Fibroblast of skin of left biceps (primary cell): ENCODE measurements around the gene HIVEP3.
"Not testable (repeated sequence)": the region's sequence is repeated elsewhere in the genome, so short reads cannot be mapped to it uniquely, and the experiment has no call there.

Experiments used
- DNase-seq, 2 experiments: peaks; one replicate each; pipeline ENCODE4 v3.0.0-alpha.2; 2013; ENCODE audit warnings: low read depth in 2 of 2

HIVEP3 gene

GRCh38 chr1:41713141-41713540 lies 205.6 kb downstream of the HIVEP3 start:
- no peak for DNase-seq

DNA sequence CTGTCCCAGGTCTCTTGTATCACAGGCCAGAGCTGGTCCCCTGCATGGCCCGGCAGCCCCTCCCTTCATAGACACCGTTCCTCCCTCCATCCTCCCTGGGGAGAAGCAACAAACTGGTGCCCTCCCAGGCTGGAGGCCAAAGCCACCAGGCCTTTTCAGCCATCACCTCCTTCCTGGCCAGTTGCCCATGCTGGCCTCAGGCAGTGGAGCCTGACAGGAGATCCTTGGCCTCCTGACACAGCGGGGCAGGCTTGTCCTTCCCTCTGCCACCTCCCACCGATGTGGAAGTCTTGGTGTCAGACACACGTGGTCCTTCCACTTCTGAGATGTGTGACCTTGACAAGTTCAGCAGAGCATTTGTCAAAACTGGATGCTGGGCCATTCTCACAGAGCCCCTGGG lies 206.0 kb downstream of the HIVEP3 start:
- DNase-seq = no peak

DNA sequence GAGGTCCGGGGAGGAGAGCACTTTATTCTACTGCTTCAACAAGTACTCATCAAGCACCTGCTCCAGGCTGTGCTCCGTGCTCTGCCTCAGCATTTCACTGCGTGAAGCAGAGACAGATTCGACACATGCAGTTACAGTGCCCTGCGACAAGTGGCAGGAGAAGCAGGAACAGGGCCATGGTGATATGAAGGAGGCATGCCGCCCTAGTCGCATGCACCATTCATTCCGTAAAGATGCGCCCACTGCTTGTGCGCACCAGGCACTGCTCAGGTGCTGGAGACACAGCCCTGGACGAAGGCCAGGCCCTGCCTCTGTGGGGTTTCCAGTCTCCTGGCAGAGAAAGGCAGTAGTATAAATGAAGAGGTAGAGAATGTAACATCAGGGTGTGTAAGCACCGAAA lies 206.6 kb downstream of the HIVEP3 start:
- no peak for DNase-seq

DNA sequence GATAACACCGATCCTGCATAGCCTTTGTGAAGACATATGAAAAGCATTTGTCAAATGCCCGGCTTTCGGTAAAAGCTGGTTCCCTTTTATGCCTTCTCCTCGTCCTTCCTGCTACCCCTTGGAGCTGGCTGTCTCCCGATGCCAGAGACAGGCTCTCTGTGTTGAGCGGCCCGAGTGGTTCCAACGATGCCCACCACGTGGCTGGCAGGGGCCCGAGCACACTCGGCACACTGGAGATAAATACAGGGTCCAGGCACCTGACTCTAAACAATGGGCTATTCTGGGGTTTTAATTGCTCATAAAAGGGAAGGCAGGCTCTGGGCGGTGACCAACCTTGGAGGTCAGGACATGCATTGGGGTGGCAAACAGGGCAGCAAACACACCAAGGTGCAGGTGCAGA lies 207.1 kb downstream of the HIVEP3 start:
- no peak for DNase-seq

- no peak for DNase-seq
These were observed 207.7 kb downstream of the HIVEP3 start for GRCh38 chr1:41710980-41711379.

DNA sequence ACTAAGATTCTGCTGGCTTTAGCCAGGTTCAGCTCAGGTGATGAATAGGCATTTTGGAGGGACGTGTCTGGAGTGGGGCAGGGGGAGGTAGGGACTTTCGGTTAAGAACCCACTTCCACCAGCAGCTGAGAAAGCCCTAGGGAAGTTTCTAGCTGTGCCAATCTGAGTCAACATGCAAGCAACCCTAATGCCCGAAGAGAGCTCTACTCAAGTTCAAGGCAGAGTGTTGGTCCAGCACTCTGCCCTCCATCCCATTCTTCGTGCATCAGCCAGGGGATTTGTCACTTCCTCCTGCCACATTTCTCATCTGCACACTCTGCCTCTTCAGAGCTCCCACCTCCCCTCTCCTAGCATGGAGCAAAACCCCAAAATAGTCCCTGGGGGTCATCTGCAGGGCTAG lies 208.8 kb downstream of the HIVEP3 start:
- DNase-seq = no peak

DNA sequence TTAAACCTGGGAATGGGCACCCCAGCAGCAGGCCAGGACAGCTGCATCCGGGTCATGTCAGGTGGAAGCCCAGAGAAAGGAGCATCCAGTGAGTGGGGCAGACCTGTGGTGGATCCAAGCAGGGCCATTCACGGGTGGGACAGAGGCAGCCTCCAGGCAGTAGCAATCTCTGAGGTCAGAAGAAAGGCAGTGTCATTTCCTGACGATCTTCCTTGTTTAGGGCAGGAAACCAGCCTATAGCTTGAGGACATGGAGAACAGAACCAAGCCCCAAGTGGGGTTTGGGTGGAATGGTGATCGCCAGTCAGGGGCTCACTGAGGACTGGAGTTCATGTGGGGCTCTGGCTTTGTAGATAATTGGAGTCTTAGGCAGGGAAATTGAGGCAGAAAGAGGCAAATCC lies 209.4 kb downstream of the HIVEP3 start:
- DNase-seq = no peak

- no peak for DNase-seq
These were observed 210.4 kb downstream of the HIVEP3 start for GRCh38 chr1:41708332-41708731.

DNA sequence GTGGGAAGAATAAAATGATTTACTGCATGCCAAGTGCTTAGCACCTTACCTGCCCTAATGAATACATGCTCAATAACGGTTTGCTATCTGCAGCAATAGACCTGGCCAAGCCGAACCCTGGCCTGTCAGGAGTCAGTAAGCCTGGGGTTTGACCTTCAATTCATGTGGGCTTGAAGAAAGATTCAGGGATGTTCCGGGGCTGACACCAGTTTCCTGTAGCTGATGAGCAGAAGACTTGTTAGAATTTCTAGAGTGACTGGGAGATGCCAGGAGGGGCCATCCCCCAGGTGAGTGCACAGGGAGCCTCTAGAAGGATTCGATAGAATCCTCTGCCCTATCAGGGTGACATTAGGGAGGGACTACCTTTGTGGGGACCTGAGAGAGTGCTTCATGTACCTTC lies 210.9 kb downstream of the HIVEP3 start:
- DNase-seq = no peak

GRCh38 chr1:41705798-41706197 lies 212.9 kb downstream of the HIVEP3 start:
- no peak for DNase-seq

- no peak for DNase-seq
These were observed 214.5 kb downstream of the HIVEP3 start for GRCh38 chr1:41704196-41704595.

GRCh38 chr1:41702771-41703170 lies 216.0 kb downstream of the HIVEP3 start:
- no peak for DNase-seq

DNA sequence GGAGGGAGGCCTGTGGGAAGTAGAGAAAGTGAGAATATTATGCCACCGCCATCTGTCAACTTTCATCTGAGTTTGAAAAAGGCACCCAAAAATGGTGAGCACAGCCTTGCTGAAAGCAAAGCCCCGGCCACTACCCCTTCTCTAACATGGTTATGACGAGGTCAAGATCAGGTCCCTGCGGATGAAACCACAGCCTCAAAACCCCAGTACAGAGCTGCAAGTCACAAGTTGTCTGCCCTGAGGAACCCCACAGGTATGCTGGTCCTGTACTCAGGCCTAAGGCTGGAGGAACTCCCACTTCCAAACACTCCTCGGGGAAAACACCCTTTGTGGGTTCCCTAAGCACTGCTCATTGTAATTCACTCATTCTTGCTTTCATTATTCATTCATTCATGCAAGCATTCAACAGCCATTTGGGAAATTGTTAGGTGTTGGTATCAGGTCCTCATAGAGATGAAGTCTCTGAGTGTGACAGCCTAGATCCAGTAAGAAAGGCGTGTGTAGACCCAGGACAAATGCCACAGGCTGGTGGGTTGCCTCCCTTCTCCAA lies 217.7 kb downstream of the HIVEP3 start:
- no peak for DNase-seq

DNA sequence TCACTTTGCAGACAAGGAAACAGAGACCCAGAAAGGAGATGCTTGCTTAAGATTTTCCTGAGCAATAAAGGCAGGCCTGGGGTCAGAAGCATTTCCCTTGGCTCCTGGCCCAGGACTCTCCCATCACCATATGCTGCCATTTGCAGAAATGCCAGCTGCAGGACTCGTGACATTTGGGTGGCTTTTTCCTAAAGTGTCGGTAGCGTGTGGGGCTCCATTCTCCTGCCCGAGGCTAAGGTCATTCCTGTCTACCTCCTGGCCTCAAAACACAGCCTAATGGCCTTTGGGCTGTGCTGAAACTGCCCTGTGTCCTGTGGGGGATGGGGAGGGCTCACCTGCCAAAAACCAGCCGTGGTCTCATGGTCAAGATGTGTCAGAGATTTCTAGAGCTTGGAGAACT lies 218.1 kb downstream of the HIVEP3 start:
- no peak for DNase-seq

DNA sequence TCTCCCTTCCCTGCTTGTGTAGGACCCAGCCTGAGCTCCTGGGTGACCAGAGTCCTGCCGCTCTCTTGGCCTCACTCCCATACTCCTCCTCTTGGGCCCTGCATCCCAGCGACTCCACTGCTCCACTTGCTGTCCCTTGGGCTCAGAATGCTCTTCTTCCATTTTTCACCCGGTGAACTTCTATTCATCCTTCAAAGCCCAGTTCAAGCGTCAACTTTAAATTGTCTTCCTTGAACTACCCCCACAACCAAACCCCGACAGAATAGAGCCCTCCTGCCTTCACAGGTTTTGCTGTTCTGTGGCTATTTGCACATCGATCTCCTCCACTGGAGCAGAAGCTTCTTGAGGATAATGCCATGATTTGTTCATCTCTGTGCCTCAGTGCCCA lies 218.9 kb downstream of the HIVEP3 start:
- no peak for DNase-seq

DNA sequence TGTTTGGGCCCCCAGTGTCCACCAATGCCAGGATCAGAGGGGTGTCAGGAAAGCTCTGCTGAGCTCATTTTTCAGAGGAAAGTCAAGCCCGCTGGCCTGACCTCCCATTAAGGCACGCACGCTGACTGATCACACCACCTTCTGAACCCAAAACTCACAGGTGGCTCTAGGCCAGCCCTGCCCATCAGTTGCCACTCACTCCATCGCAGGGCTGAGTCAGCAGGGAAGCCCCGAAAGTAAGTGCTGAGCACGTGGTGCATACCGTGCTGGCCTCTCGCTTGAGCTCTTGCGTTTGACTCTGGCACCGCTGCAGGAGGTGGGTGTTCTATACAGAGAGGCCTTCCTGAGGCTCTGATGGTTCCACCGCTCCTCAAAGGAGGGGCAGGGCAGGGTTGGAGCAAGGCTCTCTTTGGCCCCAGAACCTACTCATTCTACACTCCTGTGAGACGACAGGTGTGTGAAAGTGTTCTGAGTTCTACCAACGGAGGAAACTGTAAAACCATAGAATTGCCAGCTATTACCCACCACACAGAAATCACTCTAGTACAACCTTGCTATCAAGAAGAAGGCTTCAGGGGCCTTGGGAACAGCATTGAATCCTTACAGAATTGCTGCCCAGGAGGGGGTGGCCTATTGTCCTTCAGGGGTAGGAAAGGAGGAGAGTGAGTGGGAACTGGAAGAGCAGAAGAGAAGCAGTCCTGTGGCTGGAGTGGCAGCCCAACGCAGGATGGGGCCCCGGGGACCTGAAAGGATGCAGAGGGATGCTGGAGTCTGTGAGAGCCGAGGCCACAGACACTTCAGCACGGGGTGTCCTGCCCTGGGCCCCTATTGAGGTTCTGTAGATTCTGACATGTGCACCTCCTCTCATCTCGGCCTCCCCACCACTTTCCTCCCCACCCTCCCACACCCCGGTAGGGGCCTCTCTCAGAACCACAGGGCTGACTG lies 219.5 kb downstream of the HIVEP3 start:
- DNase-seq = no peak

- no peak for DNase-seq
These were observed 222.3 kb downstream of the HIVEP3 start for GRCh38 chr1:41696381-41696780.

DNA sequence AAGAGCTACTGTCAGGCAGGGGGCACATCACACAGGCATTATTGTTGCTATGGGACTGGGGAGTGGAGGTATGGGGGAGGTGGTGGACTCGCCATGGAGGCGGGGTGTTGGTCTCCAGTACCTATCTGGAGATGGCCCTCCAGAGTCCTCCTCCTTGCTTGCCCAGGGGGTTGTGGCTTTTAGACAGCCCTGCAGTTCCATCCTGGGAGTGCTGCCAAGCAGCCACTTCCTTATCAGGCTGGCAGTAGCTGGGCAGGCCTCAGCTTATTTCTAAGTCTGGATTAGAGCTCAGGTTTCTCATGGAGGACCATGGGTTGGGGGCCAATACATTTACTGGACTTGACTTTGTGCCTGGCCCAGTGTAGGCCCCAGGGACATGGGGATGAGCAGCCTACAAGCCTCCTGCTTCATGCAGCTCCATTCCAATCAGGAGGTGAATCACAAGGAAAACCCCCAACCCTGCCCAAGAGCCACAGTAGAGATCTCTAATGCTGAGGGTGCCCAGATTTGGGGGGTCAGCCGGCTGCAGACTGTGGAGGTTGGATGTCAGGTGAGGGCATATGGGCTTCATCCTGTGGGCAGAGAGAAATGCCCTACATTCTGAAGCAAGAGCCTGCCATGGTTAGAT lies 223.5 kb downstream of the HIVEP3 start:
- DNase-seq = no peak

DNA sequence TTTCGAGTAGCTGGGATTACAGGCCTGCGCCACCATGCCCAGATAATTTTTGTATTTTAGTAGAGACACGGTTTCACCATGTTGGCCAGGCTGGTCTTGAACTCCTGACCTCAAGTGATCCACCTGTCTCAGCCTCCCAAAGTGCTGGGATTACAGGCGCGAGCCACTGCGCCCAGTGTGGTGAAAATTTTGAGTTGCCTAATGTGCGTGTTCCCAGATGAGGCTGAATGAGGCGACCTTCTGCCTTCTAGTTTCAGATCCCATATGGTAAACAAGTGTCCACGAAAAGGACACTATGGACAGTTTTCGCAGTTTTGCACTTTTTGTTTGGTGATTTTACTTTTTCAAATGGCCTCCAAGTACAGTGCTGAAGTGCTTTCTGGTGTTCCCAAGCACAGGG lies 226.8 kb downstream of the HIVEP3 start:
- DNase-seq = not testable (repeated sequence)

- DNase-seq = no peak
These were observed 227.3 kb downstream of the HIVEP3 start for GRCh38 chr1:41691424-41691823.

DNA sequence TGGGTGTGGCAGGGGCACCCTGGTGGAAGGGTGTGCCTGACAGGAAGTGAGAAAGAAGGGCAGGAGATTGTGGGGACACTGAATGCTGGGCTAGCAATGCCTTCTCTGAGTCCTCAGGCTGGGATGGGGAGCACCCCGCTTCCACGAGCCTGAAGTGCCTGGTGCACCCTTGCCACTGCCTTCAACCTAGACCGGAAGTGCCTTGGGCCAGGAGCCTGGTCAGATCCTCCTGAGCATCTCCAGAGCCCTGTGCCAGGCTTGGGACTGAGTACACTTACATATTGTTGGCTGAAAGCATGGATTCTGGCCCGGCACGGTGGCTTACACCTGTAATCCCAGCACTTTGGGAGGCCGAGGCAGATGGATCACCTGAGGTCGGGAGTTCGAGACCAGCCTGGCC lies 228.4 kb downstream of the HIVEP3 start:
- DNase-seq = no peak

DNA sequence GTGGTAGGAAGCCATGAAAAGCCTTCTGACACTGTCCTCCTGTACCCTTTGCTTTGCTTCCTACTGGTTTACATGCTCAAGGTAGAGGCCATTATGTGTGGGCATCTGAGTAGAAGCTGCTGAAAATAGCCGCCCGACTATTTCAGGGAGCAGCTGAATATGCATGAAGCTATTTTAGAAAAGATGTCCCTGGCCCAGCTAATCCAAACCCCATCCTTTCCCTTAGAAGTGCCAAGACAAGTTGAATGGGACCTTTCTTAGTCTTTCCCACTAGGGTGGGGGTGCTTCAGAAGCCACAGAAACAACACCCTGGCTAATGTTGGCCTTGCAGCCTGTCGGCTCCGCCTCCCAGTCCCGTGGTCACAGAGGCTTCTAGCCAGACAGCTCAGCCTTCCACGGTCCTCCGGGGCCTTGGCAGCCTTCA lies 229.2 kb downstream of the HIVEP3 start:
- no peak for DNase-seq

DNA sequence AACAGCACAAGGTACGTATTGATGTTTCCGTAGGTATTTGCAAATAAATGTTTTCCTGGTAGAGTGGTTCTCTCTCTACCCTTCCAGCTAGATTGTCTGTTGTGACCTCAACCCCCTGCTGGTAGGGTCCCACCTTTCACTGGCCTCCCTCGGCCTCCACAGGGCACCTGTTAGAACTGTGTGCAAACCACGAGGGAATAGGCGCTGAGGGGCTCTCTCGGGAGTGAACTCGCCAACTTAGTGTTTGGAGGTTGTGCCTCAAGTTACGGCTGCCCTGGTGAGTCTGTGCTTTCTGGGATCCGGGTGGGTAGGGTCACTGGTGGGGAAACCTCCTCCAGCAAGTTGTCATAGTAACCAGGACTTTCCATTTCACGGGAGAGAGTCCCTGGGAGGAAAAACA lies 229.6 kb downstream of the HIVEP3 start:
- no peak for DNase-seq
